Mucosa of gallbladder (tissue), 1 donor: ENCODE results near the gene LMX1B. TPM values are rescaled to one million over a fixed set of nuclear protein-coding genes. Genes with fewer than 3 reads are reported as not detected.

Source experiments
- DNase-seq: peaks from one replicate; pipeline ENCODE4 v3.0.0-alpha.2; 2020; ENCODE audit warnings: low spot score
- total RNA-seq: library from RNA; stranded (reverse); gene quantifications from one replicate; pipeline ENCODE4 v1.2.1, GENCODE V29; 2021
- donor health status: DM: no; HTN: no; CAD: no.

LMX1B gene
- total RNA-seq, 1 donor from 2014 or later: 0.17 TPM

DNA sequence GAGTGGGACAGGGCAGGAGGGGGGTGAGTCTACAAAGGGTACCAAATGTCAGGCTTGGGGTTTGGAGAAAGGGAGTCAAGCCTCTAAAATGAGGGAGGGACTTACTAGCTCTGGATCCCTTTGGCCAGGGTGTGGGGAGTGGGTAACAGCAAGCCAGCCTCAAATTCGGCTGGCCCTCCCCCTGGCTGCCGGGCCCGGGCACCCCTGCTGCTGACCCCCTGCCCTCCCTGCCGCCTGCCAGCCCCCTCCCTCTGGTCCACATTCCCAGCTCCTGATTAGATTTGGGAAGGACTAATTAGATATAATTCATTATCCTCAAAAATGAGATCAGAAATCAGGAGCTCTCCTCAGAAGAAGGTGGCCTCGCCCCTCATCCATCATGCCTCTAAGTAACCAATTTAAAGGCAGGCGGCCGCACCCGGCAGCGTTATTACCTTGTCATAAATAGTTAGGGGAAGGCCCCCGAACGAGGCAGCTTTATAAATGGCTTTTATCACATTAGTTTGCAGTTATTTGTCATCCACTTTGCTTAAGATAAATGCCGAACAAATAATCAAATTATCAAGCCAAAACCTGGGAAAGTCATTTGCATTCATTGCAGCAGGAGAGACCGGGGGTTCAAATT, 44.6 kb downstream of the LMX1B start:
- DNase-seq: no peak

DNA sequence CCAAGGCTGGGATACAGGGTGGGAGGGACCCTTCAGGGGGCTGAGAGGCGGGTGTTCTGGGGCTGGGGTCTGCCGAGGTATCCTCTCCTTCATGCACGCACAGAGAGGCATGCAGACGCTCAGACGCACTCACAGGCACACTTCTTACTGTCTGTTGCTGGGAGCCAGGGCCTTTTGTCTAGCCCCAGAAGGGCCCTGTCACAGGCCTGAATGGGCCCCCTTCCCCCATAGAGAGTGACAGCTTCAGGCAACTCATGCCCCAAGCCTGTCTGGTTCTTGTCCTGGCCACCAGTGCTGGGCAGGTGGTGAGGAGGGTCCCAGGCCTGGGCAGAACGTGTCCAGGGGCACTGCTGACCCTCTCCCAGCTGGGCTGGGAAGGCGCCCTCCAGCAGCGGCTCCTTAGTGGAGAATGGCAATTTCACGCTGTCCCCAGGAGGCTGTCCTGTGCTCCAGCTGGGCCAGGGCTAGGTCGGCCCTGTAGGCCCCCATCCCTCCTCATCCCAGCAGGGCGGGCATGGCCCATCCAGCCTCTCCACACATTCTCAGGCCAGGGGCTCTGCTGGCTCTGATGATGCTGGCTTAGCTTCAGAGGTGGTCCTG, 45.3 kb downstream of the LMX1B start:
- no peak for DNase-seq

DNA sequence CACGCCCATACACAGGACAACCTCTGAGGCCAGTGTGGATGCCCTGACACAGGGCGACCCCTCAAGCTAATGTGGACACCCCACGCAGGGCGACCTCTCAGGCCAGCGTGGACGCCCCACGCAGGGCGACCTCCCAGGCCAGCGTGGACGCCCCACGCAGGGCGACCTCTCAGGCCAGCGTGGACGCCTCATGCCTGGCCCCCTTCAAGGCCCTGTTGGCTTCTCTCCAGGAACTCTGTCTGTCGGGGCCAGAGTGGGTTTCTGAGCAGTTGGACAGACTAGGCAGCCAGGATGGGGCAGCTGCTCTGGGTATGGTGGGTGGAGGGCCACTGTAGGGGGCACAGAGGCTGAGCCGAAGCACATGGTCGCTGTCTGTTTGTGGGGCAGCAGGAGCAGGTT, 47.4 kb downstream of the LMX1B start:
- no peak for DNase-seq

DNA sequence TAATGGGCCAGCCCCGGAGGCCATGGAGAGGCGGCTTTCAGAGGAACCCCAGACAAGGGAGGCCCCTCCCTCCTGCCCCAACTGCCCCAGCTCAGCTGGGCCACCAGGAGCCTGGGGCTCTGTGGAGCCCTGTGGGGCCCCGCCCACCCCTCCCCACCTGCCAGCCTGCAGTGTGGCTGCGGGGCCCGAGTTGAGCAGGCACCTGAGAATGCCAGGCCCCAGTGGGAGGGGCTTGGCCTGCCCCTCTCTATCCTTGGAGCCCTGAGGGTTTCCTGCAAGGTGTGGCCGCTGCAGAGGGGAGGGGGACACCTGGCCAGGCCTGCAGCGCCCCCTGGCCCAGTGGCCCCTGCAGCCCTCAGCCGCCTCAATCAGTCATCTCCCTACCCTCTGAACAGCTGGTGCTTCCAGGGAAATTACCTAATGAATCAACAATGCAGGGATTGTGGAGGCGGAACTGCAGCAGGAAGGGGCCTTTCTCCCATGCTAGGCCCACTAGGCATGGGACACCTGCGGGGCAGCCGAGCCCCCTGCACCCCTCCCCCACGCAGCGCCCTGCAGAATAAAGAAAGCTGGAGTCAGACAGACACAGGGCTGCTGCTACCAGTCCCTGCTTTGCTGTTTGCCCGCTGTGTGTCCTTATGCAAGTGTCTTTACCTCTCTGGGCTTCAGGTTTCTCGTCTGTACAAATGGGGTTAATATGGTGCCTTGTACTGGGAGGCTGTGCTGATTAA, 48.0 kb downstream of the LMX1B start:
- DNase-seq: no peak

DNA sequence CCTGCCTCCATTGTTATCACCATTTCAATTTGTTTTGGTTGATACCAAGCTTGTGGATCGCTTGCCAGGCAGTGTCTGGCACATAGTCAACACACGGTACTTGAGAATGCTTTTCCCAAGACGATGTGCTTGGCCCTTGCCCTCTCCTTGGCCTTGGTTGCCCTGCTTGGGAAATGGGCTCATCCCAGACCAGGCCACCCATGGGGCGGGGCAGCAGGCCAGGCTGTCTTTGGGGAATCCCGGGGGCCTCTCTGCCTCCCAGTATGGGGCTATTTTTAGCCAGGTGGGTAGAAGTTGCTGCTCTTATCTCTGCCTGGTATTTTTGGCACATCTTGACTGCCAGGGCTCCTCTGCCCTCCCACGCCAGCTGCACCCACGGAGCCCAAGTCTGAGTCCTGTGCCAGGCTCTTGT, 49.9 kb downstream of the LMX1B start:
- DNase-seq: peak; percentile 15

DNA sequence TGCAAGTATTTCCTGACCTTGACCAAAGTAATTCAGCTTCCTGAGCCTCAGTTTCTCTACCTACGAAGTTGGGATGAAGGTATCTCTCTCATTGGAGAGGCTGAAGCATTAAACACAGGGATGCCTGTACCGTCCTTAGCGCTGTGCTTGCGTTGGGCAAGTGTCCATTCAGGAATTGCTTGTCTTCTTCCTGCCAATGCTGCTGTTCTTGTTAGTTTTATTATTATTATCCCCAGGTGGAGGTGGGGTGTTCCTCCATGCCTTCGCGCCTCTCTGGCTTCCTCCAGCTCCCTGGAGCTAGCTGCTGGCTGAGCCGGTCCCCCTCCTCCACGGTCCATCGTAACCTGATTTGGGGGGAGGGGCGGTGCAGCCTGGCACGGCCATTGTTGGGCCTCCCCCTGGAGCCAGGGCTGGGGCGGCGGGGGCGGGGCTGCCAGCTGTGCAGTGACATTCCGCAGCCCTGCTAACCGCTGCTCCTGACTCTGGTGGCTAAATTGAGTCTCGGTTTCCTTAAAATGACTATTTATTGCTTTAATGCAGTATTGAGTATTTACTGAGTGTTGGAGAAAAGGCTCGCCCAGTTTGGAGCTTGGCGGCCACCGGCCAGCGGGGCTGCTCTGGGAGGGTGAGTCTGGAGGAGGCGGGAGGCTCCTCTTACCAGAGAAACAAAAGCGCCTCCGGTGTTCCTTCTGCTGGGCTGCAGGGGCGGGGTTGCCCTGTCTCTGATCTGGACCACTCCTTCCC, 51.3 kb downstream of the LMX1B start:
- DNase-seq: no peak

DNA sequence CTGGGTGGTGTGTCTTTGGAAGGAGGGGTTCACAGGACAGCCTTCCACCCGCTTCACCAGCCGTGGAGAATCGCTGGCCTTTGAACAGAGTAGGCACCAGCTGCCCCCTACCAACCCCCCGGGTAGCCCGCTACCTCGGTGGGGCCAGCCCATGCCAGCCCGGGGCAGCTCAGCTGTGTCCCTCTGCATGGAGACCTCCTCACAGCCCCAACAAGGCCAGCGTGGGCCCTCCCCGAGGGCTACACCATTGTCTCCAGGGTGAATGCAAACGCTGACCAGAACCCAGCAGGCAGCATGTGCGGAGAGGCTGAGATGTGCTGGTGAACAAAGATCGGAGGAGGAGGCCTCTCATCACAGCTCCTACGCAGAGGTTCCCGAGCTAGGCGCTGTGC, 51.9 kb downstream of the LMX1B start:
- no peak for DNase-seq

DNA sequence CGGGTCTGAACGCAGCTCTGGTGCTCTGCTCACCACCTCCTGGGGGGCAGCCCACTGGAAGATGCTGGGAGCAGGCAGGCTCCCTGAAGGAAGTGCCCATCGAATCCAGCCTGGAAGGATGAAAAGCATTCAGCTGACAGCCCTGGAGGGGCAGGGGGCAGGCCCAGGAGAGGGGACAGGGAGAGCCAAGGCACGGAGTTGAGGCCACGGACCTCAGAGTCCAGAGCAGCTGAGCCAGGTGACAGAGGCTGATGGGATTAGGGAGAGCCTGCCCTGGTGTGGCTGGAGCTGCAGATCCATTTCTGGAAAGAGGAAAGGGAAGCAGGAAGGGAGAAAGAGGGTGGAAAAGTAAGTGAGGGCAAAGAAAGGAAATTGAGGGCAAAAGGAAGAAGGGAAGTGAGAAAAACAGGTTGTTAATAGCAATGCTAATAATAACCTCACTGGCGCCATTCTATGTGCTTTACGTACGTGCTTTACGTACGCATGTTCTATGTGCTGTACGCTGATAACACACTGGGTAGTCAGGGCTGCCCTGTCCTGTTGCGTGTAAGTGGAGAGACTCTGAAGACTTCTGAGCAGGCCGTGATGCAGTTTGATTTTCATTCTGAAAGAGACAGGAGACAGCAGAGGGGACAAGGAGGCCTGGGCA, 52.6 kb downstream of the LMX1B start:
- no peak for DNase-seq

DNA sequence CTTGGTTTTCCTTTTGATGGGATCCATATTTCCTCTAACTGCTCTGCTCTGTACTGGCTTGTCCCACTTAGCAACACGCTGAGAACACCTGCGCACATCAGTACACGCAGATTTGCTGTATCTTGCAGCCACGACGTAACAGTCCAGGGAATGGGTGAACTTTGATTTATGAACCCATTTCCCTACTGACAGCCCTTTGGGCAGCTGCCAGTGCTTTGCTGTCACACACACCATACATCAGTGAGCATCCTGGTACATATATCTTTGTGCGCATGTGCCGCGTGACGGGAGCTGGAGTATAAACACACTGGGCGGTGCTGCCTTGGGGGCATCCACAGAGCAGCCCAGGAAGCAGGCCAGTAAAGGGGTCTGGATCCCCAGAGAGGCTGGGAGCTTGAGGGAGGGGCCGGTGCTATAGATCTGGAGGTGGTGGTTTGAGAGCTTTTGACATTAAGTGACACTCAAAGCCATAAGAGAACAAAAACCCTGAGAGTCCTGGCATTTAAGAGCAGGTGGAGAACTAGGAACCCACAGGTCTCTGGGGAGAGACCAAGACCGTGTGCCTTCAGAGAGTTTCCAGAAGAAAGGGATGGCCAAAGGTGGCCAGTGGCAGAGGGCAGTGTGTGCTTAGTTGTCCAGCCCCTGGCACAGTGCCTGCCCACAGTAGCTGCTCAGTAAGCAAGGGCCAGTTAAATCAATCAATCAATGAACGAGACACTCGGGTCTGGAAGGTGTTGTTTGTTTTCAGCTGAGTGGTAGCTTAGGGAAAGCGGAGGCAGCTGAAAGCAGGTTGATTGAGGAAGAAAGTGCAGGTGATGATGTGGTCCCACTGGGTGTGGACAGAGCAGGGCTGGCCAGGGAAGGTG, 53.7 kb downstream of the LMX1B start:
- no peak for DNase-seq

DNA sequence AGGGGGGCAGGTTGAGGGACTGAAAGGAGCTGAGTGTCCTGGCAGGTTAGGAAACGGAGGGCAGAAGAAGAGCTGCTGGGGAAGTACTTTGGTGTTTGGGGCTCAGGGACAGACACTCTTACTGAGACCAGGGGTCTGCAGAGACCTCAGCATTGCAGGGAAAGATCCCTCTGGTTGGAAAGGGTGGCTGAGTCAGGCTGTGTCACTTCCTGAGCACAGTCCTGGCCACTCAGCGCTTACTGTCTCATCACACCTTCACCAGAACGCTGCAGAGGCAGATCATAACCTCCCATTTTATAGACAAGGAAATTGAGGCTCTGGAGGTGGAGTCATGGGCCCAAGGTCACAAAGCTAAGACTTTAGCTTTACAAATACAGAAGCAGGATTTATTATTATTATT, 54.3 kb downstream of the LMX1B start:
- no peak for DNase-seq

DNA sequence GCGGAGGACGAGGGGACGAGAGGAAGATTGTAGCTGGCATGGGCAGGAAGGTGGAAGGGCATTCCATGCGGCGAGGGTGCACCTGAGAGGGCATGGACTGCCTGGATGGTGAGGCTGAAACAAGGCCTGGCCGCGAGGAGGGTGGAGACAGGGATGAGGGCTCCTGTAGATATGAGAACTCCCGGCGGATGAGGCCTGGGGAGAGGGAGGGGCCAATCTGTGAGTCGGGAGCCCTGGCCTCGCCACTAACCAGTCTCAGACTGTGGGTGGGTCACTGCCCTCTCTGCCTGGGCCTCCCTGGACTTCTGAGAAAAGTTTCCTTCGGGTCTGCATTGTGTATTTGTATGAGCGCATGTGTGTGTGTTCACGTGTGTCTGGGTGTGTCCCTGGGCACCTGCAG, 55.4 kb downstream of the LMX1B start:
- no peak for DNase-seq

DNA sequence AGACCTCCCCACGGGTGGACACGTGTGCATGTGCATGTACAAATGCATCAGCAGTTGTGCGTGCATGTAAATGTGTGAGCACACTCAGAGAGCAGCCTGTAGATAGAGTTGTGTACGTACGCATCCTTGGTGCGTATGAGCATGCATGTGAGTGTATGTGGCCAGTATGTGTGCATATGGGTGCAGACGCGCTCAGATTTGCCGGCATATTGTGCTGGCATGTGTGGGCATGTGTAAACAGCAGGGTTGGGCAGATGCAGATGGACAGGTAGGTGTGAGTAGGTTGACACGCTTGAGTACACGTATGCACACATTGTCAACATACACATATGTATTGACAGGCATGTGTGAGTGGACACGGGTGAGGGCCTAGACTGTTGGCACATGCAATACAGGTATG, 56.5 kb downstream of the LMX1B start:
- DNase-seq: no peak

DNA sequence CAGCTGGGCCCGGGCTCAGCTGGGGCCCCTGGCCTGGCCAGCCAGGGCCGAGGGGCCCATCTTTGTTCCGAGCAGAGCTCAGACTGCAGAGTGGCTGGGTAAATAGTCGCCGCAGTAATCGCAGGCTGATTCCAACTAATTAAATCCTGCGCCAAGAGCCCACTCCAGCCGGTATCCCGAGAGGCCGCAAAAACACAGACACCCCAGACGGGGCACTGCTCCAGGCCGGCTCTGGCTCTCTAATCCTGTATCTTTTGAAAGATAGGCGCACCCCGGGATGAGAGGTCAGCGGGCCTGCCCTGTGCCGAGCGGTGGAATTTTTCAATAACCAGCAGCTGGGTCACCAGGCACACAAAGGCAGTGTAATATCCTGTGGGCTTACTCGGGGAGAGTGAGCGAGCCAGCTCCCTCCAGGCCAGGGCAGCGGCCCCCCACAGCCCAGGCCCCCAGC, 57.7 kb downstream of the LMX1B start:
- no peak for DNase-seq

DNA sequence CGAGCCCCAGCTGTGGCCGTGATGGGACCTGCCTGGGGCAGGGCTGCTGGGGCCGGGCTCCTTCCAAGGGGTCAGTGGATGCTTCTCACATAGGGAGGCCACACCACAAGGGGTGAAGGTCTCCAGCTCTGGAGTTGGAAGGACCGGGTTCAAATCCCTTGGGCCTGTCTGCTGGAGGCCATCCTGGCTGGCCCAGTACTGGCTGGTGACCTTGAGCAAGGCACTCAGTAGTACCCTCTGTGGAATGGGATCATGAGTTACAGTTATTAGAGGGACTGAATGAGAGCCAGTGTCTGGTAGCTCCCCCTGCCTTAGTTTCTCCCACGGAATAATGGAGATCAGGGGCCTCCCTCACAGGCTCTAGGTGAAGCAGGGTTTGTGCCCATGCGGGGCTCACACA, 58.3 kb downstream of the LMX1B start:
- no peak for DNase-seq

DNA sequence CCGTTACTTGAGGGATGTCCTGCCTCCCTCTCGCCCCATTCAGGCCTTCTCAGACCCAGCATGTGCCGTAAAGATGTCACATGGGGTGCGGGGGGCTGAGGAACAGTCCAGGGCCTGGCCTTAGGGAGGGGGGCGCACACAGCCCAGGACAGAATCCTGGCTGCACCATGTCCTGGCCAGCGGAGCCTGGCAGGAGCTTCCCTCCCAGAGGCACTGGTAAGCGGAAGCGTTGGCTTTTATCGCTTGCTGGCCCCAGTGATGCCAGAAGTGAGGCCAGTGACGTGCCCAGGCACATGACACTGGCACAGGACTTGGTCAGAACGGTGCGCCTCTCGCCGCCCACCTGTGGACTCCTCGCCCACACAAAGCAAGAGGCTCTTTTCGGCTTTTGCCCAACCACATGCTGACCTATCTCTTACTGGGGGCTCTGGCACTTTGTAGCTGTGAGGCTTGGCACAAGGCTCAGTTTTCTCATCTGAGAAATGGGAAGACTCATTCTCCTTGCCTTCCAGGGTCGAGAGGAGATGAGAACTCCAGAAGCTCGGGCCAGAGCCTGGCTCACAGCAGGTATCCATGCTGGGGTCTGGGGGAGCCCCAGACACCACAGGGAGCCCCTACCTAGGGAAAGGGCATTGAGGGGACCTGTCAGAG, 59.0 kb downstream of the LMX1B start:
- no peak for DNase-seq

DNA sequence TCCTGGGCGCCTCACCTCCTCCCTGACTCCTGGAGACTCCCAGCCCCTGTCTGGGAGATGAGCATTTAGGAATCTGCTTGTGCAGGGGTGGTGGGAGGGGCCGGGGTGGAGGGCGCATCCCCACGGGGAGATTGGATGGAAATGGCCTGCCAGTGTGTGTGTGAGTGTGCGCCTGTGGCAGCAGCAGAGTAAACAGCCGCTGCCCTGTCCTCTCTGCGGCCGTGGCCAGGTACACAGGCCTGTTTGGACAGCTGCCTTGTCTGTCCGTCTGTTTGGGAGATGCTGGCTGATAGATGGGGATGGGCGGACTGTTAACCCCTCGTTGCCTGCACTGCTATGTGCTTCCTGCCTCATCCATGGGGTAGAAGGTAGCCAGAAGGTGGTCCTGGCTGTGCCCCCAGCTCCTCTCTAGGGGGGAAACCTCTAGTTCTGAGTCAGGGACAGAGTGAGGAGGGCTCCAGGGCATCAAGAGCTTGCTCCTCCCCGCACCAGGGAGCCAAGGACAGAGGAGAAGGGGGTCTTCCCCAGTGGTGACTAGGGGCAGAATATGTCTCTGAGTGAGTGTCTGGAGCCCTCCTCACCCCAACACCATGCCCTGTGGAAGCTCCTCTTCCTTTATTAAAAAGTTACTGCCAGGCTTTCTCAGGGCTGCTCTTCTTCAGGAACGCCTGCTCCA, 60.1 kb downstream of the LMX1B start:
- no peak for DNase-seq

DNA sequence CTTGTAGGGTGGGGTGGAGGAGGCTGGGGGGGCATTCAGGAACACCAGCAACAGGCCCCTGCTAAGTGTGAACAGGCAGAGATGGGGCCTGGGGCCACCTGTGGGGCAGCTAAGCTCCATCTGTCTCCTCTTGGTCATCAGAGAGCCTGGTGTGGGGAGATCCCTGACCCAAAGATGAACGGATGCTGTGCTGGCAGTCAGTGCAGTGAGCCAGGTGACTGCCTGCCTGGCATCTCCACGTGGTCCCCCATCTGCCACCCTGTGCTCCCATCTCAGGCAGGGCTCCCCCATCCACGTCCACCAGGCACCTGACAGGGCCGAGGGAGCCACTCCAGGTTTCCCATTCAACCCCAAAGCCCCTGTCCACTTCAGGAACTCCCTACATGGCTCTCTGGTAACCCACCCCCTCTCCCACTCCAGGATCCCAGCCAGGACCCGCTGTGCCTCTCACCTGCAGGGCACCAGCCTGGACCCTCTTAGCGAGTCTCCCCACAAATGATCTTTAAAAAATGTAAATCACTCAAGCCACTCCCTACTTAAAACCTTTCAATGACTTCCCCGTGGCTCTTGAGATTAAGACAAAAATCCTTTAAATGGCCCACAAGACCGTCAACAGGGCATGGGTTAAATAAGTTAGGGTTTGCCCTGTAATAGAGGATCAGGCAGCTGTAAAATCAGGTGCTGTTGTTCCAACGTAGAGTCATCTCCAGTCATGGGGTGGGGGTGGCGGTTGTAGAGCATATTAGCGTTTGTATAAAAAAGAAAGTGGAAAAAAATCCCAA, 60.8 kb downstream of the LMX1B start:
- no peak for DNase-seq

DNA sequence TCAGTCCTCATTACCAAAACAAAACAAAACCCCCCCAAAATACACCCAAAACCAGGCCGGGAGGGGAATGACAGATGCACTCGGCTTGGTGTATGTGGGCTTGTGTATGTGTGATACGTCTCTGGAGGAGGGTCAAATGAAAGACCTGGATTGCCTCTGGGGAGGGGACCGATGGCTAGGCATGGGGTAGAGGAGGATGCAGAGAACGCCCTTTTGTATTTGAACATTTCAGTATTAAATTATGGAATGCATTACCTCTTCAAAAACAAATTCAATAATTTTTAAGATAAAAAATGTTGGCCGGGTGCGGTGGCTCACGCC, 61.4 kb downstream of the LMX1B start:
- no peak for DNase-seq

DNA sequence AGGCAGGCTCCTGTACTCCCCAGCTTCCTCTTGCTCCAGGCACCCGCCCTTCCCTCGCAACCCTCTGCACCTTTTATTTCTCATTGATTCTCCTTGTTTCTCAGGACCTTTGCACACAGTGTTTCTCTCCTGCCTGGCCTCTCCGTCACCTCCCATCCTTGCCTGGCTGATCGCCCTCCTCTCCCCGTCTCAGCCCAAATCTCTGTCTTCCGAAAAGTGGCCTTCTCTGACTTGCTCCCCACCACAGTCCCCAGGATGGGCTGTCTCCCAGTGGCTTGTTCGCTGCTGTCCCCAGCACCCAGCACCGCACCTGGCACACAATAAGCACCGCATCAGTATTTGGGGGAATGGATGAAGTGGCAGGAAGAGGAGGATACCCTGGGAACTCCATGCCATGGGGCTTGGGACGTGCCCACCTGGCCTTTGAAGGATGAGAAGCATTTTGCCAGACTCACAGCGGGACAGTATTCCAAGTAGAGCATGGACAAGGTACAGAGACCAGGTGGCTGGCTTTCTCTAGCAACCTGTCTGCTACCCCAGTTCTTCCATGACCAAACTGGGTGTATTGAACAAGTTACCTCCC, 62.5 kb downstream of the LMX1B start:
- DNase-seq: no peak
